ENCODE measurements around the gene DHDH.

The DHDH gene

DNA sequence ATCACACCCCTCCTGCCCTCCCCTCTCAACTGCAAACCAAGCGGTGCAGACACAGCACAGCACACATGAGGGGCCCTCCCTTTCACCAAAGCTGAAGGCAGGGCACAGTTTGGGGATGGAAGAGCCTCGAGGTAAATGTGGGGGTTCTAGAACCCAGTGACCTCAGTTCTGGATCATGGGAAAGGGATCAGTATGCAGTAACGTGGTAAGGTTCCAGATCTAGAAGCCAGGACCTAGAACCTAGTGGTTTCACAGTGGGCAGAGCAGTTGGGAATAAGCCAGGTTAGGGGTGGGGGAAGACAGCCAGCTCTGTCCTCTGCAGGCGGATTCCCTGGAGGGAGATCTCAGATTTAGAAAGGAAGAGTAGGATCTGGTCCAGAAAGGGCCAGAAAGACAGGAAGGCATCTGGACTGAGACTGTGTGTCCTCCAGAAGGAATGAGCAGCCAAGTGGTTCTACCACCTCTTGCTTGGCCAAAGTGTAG is 34.7 kb downstream of the DHDH start:
- no peak for DNase-seq

DNA sequence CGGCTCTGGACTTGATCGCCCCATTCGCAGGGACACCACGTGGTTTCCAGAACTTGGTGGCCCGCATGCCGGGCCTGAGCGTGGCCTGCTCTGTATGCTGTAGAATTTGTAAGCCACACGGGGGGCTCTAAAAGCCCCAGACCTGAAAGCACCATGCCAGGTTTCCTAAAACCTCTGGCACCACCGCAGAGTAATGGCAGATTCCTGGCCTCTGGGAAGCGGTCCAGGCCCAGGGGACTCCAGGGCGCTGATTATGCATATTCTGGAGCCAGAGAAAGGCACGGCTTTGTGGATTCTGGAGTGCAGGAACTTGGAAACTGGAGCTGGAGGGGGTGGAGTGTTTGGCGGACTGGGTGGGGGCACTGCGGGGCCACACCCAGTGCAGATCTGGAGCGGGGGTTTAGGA is 35.3 kb downstream of the DHDH start:
- no peak for DNase-seq

DNA sequence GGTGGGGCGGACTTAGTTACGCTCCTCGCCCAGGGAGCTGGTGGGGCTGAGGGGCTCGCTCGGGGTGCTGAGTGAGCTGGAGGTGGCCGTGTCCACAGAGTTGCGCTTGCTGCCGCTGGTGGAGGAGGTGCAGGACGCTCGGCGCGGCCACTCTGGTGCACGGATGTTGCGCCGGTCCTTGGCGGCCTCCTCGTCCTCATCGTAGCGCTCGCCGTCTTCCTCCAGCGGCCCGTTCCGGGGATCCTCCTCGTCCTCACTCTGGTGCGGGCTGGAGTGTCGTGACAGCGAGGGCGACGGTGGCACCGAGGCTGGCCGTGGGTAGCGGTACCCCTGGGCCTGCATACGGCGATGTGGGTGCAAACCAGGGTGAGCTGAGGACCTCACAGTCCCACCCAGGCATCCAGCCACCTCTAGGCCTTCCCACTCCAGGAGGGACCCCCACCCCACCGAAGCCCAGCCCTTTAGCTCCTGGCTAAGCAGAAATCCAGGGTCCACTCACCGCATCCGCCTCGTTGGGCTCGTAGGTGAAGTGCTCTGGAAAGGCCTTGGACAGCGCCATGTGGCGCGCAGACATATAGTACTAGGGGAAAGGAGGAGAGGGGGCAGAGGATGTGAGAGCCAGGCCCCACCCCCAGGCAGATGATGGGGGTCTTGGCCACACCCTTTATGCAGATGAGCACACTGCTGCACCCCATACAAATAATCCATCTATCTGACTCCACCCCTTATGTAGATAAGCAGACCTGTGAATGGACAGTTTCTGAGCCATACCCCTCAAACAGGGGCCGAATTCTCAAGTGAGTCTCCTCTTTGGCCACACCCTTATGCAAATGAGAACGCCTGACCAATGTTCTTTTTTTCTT is 36.0 kb downstream of the DHDH start:
- DNase-seq, result peak; percentile 46

DNA sequence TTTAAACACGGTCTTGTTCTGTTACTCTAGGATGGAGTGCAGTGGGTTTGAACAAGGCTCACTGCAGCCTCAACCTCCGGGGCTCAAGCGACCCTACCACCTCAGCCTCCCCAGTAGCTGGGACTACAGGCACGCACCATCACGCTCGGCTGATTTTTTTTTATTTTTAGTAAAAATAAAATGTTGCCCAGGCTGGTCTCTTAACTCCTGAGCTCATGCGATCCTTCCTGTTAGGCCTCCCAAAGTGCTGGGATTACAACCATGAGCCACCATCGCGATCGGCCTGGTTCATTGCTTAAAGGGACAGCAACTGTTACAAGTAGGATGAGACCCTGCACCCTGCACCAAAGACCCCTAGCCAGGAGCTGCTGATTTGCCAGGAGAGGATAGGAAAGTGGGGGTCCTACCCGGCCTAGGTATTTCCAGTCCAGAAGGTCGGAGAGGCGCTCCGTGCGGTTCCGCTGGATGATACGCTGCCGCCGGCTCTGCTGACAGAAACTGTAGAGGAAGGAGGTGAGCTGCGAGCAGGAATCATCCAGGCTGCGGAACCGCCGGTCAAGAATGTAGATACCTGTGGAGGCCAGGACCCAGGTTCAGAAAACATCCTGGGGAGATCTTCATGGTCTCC is 36.8 kb downstream of the DHDH start:
- DNase-seq, result no peak

DNA sequence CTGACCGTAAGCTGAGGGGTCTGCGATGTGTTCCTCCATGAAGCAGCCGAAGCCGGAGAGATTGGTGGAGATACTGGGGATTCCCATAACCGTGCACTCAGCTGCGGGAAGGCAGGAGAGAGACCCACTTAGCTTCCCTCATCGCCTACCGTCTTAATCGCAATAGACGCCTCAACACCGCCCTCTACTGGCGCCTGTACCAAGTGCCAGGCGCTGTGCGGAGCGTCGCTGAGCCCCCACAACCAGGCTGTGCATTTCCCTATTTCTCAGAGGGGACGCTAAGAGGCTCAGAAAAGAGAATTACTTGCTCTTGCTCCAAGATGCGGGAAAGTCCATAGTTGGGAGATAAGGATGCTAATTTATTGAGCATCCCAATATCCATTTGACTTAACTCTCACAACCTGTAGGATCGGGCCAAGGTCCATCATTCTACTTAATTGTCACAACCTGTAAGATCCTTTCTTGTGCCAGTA is 37.5 kb downstream of the DHDH start:
- DNase-seq, result peak; percentile 72

DNA sequence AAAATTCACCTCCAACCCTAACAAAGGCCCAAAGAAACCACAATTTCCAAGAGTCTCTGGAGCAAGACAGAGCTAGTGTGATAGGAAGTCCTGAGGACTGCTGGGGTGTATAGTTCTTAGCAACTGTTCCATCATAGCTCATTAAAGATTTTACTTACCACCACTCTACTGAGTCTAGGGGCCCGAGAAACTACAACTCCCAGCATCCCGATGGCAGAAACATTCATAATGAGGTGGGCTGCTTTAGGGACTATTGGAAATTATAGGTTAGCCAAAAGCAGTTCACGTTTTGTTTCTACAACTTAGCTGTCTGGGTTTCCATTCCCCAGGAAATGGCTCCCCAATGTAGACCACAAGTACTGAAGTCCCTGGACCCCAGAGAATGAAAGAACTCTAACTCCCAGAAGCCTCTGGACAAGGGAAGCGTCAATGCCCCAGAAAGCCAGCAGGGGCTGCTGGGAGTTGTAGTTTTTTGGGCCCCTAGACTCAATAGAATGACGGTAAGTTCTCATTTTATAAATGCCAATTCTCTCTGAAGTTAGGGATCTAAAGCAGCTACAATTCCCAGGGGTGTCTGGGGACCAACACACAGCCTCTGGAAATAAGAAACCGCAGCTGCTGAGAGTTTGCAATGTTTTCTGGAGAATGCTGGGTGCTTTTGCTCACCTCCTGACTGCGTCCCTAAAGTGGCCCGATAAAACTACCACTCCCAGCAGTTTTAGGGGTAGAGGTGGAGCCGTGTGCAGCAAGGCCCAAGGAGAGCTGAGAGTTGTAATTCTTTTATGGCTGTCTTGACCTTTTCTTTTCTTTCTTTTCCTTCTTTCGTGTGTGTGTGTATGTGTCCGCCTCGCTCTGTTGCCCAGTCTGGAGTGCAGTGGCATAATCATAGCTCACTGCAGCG is 42.7 kb downstream of the DHDH start:
- no peak for DNase-seq

DNA sequence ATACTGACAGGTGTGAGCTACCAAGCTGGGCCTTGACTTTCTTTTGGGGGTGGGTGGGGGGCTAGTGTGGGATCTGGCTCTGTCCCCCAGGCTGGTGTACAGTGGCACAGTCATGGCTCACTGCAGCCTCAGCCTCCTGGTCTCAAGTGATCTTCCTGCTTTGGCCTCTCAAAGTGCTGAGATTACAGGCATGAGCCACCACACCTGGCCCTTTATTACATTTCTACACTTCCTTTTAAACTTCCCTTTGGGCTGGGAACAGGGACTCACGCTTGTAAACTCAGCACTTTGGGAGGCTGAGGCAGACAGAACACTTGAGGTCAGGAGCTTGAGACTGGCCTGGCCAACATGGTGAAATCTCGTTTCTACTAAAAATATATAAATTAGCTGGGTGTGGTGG is 43.6 kb downstream of the DHDH start:
- no peak for DNase-seq

DNA sequence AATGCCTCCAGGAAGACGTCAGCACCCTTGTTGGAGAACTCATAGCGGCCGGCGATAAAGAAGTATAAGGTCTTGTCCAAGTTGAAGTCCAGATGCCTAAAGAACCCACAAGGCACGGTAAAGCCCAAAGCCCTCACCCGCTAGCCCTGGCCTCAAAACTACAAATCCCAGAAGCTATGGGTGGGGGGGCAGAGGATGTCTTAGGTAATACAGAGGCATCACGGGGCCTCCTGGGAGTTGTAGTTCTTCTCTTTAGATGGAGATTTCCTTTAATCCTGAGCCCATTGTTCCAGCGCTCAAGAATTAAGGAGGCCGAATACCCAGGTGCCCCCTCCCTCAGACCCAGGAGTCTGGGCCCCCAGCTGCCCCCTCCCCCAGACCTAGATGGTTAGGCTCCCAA is 48.8 kb downstream of the DHDH start:
- no peak for DNase-seq

DNA sequence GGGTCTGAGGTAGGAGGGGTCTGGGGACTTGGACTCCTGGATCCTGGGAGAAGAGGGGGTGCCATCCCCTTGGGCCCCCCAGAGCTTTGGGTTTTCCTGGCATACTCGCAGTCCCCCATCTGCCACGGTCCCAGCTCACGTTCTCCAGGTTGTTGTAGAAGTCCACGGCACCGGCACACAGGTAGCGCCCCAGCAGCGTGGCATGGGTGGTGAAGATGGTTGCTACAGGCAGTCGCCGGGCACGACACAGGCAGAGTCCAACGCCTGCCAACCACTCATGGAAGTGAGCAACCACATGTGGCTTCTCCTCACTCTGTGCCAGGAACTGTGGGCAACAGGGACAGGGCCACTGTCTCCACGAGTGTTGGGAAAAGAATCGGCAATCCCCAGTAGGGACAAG is 52.2 kb downstream of the DHDH start:
- no peak for DNase-seq

DNA sequence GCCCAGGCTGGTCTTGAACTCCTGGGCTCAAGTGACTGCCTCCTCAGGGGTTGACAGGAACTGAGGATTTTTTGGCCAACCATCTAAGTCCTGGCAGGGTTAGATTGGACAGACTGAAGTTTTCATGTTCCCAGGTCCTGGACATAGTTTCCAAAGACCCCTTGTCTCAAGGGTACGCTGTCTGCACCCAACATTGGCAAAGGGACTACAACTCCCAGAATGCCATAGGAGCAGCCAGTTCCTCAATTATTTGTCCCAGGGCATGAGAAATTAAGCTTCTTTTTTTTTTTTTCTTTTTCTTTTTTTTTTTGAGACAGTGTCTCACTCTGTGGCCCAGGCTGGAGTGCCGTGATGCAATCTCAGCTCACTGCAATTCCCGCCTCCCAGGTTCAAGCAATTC is 52.7 kb downstream of the DHDH start:
- DNase-seq, result no peak

DNA sequence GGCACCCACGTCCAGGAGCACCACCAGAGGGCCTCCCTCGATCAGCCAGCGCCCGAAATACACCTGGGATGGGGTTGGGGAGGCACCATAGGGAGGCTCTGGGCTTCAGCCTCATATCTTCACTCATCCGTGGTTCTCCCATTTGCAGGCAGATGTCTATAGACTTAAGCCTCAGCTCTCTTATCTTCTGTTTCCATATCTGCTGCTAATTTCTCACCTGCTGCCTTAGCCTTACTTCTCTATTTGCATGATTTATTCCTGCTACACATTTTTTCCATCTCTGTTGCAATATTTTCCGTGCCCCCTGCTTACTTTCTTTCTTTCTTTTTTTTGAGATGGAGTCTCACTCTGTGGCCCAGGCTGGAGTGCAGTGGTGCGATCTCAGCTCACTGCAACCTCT is 53.8 kb downstream of the DHDH start:
- no peak for DNase-seq

DNA sequence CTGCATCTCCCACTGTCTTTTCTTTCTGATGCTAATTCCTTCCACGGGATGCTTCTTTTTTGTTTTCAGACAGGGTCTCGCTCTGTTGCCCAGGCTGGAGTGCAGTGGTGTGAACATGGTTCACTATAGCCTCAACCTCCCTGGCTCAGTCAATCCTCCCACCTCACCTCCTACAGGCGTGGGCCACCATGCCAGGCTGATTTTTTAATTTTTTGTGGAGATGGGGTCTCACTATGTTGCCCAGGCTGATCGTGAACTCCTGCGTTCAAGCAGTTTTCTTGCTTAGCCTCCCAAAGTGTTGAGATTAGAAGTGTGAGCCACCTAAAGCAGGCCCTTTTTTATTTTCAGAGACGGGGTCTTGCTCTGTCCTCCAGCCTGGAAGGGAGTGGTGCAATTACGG is 54.8 kb downstream of the DHDH start:
- DNase-seq, result no peak

DNA sequence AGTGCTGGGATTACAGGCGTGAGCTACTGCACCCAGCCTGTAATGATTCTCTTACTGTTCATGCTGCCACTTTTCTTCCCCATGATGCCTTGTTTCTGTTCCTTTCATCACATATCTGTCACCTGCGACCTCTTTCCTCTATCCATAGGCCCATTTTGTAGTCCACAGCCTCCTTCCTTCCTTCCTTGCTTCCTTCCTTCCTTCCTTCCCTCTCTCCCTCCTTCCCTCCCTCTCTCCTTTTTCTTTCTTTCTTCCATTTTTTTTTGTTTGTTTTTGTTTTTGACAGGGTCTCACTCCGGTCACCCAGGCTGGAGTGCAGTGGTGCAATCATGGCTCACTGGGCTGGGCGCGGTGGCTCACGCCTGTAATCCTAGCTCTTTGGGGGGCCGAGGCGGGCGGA is 55.4 kb downstream of the DHDH start:
- no peak for DNase-seq

DNA sequence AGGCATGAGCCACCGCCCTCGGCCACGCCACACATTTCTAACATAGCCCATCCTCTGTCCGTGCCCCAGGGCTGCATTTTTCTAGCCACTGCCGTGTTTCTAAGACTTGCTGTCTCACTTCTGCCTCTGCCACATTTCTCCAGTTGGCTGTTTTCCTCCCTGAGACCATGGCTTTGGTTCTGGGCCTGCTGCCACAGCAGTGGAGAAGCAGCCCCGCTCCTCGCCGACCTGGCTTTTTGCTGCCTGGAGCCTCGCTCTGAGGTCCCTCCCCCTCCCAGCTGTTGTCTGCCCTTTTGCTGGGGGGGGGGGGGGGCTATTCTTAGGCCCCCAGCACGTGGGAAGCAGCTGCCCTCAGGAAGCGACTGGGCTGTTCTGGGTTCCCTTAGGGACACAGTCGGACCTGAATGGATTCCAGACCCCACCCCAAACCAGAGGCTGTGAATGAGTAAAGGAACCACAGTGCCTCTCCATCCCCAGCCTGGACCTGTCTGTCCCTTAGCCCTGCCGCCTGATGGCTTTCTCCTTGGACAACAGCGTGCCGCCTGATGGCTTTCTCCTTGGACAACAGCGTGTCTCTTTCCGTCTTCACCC is 56.3 kb downstream of the DHDH start:
- no peak for DNase-seq

DNA sequence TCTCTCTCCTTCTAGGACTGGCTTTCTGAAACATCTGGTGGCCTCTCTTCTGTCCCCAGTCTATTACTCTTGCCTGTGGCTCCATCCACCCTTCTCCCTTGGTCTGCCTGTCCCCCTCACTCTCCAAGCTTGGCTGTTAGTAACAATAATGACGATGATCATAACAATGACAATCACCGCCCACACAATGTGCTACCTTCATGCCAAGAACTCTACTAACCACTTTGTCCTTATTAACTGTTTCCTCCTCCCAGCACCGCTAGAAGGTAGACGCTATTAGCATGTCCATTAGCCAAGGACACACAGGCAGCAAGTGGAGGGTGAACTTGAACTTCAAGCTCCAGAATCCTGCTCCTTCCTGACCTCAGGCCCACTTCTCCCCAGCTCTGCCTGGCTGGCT is 56.9 kb downstream of the DHDH start:
- no peak for DNase-seq

DNA sequence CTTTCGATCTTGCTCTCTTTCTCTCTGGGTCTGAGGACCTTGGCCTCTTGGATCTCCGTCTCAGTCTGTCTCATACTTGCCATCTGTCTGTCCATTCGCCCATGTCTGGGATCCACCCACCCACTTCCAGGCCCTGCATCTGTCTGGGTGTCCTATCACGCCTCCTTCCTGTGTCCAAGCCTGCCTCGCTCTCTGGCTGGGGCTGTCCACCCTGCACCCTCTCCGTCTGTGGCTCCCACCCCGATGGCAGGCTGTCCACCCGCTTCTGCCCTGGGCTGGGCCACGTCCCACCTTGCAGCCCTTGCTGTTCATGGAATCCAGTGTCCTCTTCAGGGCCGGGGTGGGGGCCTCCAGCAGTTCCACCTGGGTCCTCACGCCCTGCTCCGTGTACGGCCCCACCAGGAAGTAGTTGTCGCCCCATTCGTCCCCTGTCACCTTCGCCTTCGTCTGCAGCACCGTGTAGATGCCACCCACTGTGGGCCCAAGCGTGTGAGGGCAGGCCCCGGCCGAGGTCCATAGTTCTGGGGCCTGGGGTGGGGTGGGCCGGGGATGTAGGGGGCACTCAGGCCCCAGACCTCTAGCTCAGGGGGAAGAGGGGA is 57.6 kb downstream of the DHDH start:
- no peak for DNase-seq

DNA sequence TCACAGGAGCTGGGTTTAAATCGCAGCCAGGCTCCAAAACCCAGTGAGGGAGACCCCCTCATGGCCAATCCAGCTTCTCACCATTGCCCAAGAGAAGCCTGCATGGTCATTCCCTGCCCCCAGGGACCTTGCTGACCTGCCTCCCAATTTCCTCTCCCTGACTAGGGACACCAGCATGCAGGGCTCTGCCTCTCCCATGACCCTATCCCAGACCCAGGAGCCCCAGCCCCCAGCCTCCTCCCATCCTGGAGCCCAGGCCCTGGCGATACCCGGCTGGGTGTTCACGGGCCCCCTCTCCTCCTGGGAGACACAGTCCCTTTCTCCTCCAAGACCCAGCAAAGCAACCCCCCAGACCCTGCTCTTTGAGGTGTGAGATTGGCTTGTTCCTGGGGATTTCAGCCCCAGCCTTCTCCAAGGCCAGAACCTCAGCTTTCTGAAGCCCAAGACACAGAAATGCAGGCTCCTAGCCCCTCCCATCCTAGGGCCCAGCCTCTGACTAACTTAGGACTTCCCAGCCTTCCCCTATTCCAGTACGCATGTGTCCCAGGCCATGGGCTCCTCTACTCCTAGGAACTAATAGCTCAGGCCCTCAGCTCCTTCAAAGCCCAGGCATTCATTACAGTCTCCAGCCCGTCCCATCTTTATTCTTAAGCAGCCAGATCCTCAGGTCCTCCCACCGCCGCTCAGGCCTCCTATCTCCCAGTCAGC is 58.5 kb downstream of the DHDH start:
- DNase-seq, result no peak

DNA sequence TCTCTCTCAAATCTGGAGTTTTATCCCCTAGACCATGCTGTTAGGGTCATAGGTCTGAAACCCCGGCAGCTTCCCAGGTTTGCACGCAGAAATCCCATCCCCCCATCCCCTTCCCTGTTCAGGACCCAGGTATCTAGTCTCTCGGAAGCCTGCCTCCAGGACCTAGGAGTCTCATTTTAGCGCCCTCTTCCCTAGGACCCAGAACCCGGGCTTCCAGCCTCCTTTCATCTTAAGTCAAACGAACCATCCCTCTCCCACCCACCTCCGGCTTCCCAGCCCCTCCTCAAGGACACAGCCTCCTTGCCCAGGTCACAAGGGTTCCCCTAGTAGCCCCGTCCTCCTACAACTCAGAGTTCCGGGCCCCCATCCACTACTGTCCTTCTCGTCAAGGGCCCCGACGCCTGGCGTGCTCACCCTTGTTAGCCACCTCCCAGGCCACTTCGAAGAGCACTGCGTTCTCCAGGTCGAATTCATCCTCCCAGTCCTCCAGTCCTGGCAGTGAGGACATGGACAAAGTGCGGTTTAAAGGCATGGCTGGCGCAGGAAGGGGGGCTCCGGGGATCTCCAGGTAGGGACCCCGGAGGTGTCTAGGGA is 59.2 kb downstream of the DHDH start:
- DNase-seq, result no peak

DNA sequence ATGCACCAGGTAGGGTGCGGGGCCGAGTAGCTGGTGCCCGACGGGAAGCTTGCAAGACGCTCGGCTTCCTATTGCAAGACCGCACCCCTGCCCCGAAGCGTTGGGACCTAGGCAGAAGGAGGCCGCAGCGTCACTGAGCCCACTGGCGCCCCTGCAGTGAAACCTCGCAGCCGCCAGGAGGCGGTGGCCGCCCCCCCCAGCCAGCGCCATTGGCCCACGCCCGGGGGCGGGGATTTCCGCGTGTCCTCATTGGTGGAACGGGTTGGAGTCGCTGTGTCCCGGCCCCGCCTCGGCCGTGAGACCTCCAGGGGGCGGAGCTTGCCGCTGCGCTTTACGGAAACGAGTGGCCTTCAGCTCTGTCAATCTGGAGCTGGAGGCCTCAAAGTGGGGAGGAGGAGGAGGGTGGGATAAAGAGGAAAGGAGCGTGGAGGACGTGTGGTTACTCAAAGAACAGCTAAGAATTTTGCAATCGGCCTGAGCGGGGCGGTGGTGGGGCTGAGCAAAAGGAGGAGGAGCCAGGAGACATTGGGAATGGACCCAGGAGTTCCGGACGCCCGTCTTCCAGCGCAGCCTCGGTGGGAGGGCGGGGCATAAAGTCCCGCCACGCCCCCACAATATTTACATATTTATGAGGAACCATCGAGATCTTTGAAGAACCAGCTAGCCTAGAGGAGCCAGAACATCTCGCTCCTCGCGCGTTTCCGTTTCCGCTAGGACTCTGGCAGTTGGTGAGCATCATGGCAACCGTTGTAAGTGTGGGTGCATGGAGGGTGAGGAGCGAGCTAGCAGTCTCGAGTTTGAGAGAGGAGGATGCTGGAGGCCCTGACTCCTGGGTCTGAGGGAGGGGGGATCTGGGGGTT is 59.9 kb downstream of the DHDH start, which contains the start of the genes GYS1 and RUVBL2:
Gene GYS1, minus strand, starts transcription at position 135 of the 860 bp plus-strand sequence. CDS start 197 bp downstream, outside the sequence.
Gene RUVBL2, plus strand, starts transcription at position 713 of the 860 bp plus-strand sequence. Its CDS starts 25 bp downstream, at position 738.
- DNase-seq, result peak; percentile 99

DNA sequence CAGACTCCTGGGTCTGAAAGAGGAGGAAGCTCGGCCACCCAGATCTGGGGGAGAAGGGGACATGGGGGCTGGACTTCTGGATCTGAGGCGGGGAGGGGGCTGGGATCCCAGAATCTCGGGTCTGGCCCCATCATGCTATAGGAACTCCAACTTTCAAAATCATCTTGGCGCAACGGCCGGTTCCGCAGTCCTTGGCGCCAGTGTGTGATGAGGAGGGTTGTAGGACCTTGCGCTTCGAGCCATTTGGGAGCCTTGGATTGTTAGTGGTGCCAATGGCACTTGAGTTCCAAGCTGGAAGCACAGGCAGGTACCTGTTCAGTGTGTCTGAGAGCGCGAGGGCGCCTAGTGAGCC is 60.5 kb downstream of the DHDH start:
- no peak for DNase-seq

Data from GDM1 (cell line).